Urinary bladder (tissue), 4 donors: Measurements from ENCODE around the gene BARX1. TPM values are rescaled to one million over a fixed set of nuclear protein-coding genes. Genes with fewer than 3 reads are reported as not detected.

Experiments
- DNase-seq: peaks from one replicate; pipeline ENCODE4 v3.0.0-alpha.2; 2015; ENCODE audit errors: extremely low spot score
- H3K27ac ChIP-seq: one replicate; pipeline ENCODE4 v1.5.1; 2013; ENCODE audit warnings: low read depth, mild to moderate bottlenecking, moderate library complexity
- H3K36me3 ChIP-seq: one replicate; pipeline ENCODE4 v1.6.1; 2013; ENCODE audit warnings: mild to moderate bottlenecking, moderate library complexity; ENCODE audit not compliant: insufficient read depth
- H3K4me1 ChIP-seq: one replicate; pipeline ENCODE4 v1.6.1; 2013; ENCODE audit warnings: mild to moderate bottlenecking, moderate library complexity; ENCODE audit not compliant: insufficient read depth
- H3K4me3 ChIP-seq: one replicate; pipeline ENCODE4 v1.5.1; 2013; ENCODE audit warnings: low read depth, low read length
- WGBS: extraction: QIAGEN DNeasy Blood & Tissue Kit; methylation state at CpG from one replicate; pipeline ENCODE4 v1.1.7; 2013; 5-methylcytosine and 5-hydroxymethylcytosine counted together
- polyA plus RNA-seq: library from polyadenylated mRNA; stranded (reverse); fragments of 200-250 nt; gene quantifications from one replicate; pipeline ENCODE4 v1.2.3, GENCODE V29; 2013
- total RNA-seq: library from RNA; depleted of rRNA; stranded (reverse); fragments of >200 nt; gene quantifications from one replicate; pipeline ENCODE4 v1.2.3, GENCODE V29; 2014
- donor health status: healthy with polysubstance abuse.
- donor health status: healthy.

The BARX1 gene
- total and polyA plus RNA-seq, 2 donors, result not detected

DNA sequence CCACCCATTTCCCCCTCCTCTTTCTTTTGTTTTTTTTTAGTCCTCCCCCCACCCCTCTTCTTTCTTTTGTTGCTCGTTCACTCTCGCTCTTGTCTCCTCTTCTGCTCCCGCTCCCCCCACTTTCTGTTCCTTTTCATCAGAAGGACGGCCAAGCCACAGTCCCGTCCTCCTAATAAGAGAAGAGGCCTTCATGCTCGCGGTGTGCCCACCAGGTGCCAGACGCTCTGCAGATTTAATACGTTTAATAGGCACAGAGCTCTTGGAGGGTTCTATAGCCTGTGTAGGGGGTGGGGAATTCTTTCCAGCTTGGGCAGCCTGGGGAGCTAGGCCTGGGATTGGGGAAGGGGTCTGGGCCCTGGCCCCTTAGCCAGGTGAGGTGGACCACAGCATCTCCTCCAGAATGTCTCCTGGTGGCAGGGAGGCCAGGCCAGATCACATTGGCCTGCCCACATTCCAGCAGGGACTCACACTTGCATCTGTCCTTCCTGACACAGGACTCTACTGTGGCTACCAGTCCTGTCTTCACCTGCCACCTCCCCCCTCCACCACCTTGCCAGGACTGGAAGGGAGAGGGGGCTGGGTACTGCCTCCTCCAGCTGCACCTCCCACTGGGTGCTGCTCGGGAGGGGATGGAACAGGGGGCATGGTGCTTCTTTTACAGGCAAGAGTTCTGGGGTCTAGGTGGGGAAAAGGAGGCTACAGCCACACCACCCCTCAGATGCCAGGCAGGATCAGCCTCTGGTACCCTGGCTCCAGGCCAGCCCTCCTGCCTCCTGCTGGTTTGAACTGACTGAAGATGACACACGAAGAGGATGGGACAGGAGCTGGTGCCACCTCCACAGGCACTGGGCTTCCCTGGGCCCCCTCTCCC, 6.1 kb upstream of the BARX1 start:
- 46% methylated on average over 11 of the region's 11 CpGs for WGBS
- no peaks in the 10 kb centered on the region for H3K4me1 ChIP-seq
- H3K27ac ChIP-seq, result no peak overlapping the region
- H3K36me3 ChIP-seq, result no peaks in the 10 kb centered on the region
- no peak overlapping the region for H3K4me3 ChIP-seq
- DNase-seq, result no peak

DNA sequence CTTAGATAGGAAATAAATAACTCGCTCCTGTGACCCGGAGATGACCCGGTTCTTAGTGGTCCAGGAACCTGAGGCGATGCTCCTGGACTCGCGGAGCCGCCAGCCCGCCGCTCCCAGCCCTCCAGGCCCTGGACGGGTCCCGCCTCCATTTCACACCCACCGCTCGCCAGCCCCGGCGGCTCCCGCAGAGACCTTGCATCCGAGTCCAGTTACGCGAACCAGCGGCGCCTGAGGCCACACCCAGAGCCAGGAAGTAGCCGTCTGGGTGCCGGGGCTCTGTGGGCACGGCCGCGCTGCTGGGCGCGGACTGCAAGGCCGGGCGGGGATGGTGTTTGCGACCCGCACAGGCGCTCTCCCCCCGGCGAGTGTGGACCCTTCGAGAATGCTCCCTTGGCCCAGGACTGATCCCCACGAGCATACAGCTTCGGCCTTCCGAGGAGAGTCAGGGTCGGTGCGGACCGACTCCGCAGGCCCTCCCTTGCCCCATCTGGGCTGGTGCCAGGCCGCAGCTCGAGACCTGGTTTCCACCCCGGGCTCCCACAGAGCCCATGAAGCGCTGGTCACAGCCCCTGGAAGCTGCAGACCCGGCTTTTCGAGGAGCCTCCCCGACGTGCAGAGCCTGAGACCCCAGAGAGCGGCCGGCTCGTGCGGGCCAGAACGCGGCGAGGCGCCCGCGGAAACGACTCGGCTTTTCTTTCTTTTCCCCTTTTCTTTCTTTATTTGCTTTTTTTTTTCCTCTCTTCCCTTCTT, 5.2 kb upstream of the BARX1 start:
- Histone ChIP-seq H3K4me1 (no peaks in the 10 kb centered on the region), H3K4me3 (no peak overlapping the region), H3K36me3 (no peaks in the 10 kb centered on the region), H3K27ac (no peak overlapping the region)
- DNase-seq, result no peak
- WGBS, result 8% methylated on average over 63 of the region's 63 CpGs

DNA sequence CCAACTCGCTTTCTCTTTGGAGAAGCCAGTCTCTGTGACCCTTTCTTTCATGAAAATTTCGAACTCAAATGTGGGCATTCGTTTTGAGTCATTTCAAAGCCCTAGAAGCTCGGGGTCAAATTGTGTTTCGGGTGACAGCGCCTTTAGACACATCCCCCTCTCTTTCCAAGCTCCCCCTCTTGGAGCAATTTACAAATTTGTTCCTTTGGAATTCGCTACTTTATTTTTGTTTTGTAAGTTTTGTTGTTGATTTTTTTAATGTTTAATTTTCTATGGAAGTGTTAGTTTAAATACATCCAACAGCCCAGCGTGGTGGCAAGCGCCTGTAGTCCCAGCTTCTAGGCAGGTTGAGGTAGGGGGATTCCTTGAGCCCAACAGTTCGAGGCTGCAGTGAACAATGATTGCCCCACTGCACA, 4.6 kb upstream of the BARX1 start:
- H3K36me3 ChIP-seq, result no peaks in the 10 kb centered on the region
- 13% methylated on average over 10 of the region's 10 CpGs for WGBS
- no peak for DNase-seq
- no peak overlapping the region for H3K4me3 ChIP-seq
- no peak overlapping the region for H3K27ac ChIP-seq
- H3K4me1 ChIP-seq, result no peaks in the 10 kb centered on the region

DNA sequence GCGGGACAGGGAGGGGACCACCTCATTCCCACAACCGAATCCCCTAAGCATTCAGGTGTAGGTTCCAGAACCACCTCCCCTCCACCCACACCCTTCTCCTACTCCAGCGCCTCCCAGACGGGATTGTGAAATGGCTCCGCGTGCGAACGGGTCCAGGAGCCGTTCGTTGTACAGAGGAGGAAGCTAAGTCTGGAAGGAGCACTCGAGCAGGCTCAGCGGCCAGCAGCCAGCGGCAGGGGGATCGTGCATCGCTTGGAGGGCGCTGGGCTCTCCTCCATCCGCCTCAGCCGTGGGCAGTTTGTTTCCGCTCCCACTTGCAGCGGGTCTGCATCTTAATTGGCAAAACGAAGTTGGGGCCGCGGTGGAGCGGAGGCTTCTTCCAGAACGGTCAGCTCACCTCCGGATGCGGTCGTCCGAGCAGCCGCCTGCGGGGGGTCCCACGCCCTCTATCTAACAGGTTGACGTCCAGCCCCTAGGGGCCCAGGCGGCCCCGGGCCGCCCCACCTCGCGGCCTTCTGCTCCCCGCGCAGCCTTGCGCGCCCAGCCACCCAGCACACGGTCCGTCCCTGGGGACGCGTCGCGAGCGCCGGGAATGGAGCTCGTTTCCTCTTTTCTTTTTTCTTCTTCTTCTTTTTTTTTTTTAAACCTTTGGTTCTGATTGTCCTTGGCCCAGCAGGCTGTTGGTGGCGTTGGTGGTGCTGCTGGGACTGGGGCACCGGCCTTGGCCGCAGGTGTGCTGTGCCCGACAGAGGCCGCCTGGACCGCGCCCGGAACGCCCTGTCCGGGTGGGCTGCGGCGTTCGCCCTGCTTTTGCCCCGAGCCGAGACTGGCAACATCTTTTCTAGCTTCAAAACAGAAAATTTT, 3.9 kb upstream of the BARX1 start:
- no peak for DNase-seq
- Histone ChIP-seq H3K36me3 (no peaks in the 10 kb centered on the region), H3K27ac (no peak overlapping the region), H3K4me3 (no peak overlapping the region), H3K4me1 (no peaks in the 10 kb centered on the region)
- WGBS, result 4% methylated on average over 66 of the region's 66 CpGs

DNA sequence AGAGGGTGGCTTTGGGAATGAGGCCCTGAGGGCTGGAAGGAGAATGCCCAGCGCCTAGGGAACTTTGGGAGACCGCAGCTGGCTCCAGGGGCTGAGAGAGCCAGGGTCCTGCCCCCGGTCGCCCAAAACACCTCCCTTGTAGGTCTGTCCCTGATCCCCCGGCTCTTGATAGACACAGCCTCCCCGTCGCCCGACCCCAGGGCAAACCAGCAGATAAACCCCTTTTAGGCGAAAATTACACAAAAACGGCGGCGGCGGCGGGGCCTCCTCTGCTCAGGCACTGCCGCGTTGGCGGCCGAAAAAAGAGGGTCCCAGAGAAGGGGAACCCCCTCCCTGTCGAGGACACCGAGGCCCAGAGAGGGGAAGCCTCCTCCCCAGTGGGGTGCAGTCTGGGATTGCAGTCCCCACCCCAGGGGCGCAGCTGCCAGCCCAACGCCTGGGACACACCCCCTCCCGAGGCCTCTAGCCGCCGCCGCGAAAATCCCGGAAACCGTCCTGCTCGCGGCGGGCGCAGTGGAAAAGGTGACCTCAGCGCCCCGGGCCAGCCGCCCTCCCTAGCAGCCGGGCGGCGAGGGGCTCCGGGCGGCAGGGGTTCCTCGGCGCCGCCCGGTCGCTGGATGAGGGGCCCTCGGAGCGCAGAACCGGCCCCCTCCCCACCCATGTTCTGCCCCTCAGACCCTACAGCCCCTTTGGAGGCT, 3.1 kb upstream of the BARX1 start:
- H3K36me3 ChIP-seq, result no peaks in the 10 kb centered on the region
- no peak for DNase-seq
- no peaks in the 10 kb centered on the region for H3K4me1 ChIP-seq
- H3K4me3 ChIP-seq, result no peak overlapping the region
- H3K27ac ChIP-seq, result no peak overlapping the region
- 28% methylated on average over 49 of the region's 49 CpGs for WGBS

DNA sequence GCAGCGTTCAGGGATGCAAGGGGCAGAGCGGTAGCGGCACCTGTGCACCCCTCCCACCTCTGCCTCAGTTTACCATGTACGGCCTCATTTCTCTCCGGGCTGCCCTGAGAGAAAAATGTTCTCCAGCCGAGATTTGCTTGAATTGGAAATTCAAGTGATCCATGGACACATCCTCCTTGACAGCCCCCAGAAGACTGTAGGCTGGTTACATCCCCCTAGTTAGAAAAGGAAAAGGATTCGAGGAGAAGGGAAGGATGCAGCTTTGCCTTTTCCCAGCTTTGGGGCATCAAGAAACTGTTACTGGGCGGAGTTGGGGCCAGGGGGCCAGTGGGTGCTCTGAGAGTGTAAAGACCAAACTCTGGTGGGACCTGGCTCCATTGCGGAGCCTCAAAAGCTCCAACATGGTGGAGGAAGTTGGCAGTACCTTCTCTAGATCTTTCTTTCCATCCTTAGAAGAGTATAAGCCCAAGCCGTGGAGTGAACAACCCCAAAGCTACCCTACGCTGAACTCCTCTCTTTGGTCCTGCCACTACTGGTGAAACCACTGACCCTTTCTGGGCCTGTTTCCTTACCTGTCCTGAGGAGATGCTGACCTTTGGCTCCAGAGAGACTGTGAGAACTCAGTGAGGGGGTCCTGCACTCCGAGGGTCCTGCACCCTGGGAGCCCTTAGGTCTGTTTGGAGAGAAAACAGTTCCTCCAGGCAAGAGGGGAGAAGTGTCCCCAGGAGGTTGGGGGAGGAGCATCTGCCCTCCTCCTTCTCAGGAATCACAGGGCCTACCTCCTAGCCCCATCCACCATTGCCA, 1.0 kb upstream of the BARX1 start:
- no peak overlapping the region for H3K27ac ChIP-seq
- H3K36me3 ChIP-seq, result no peaks in the 10 kb centered on the region
- H3K4me3 ChIP-seq, result no peak overlapping the region
- no peaks in the 10 kb centered on the region for H3K4me1 ChIP-seq
- no peak for DNase-seq
- 39% methylated on average over 12 of the region's 12 CpGs for WGBS

DNA sequence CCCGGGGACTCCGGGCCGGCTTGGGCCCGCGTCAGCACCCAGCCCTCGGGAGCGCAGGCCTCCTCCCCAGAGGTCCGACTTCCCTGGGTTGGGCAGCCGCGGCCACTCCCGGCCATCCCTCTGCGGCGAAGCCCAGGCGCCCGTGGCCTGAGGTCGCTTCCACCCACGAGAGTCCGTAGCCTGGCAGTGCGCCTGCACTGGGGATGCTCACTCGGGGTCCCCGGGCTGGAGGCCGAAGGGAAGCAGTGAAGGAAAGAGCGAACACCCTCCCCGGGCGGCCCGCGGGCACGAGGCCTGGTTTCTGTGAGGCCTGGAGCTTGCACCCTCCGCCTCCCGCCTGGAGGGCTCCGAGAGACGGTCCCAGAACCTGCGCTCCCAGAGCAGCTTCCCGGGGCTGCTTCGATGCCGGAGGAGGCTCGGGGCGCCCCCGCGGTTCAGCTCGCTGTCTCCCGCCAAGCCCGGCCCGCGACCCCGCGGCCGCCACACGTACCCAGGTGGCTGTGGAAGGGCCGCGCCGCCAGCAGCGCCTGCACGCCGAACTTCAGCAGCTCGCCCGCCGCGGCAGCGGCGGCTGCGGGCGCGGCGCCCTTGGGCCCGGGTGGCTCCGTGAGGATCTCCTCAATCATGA, 607 bp downstream of the BARX1 start:
- Histone ChIP-seq H3K36me3 (no peaks in the 10 kb centered on the region), H3K27ac (no peak overlapping the region), H3K4me3 (peak overlapping the region; percentile 39), H3K4me1 (no peaks in the 10 kb centered on the region)
- WGBS, result 6% methylated on average over 67 of the region's 67 CpGs
- DNase-seq, result no peak

DNA sequence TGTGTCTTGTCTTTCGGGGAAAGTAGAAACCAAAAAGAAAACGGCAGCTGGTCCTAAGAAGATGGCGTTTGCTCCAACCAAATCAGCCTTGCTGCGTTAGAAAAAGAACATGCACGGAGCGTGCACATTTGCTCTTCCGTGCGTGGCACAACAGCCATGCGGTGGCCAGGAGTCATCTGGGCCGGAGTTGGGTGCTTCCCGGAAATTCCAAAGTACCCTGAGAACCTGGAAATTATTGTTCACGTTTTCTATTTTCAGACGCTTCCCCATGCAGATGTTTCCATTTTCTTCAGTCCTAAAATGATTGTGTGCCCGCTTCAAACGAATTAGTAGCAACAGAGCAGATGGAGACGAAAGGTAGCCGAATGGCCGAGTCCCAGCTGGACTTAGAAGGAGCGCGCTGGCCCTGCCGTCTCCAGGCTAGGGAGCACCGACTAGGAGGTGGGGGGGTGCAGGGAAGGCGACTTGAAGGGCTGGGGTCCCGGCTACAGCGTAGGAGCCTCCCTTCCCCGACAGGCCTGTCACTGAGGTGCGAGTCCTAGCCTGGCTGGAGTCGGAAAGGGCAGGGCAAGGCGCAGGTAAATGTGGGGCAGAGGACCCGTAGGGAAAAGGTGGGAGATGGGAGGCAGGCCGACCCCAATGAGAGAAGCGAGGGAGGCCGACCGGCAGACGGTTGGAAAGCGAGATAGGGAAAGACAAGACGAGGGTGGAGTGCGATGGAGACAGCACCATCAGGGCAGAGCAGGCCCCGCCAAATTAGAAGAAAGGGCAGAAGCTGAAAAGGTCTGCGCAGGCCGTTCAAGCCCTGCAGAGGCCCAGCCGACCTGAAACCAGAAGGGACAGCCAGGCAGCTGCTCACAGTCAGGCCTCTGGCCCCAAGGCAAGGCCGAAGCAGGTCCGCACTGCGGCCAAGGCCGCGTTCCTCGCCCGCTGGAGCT, 1.4 kb downstream of the BARX1 start:
- WGBS, result 28% methylated on average over 49 of the region's 49 CpGs
- no peak overlapping the region for H3K4me3 ChIP-seq
- H3K36me3 ChIP-seq, result no peaks in the 10 kb centered on the region
- H3K4me1 ChIP-seq, result no peaks in the 10 kb centered on the region
- no peak for DNase-seq
- H3K27ac ChIP-seq, result no peak overlapping the region

DNA sequence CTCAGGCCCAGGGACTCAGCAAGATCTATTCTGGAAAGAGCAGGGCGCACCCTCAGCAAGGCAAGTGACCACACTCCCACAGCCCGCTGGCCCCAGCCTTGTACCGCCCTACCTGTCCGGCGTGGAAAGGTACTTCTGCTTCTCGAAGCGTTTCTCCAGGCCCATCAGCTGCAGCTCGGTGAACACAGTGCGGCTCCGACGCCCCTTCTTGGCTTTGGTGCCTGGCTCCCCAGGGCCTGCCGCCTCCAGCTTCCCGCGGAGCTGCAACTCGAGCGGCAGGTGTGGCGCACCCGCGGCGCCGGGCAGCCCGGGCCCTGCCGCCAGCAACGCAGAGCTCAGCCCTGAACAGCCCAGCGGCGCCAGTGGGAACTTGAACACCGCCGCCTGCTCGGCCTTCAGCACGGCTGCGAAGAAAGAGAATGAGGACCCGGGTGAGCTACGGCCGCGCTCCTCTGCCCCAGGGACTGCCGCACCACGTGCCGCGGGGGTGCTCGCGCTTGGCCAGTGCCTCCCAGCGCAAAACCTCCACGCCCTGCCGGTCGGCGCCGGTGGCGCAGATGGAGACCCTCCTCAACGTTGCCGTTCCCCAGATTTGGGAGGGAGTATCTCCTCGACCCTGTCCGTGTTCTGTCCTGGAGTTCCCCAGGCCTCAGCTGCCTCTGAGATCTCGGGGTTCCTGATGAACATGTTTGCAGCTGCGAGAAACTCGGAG, 2.2 kb downstream of the BARX1 start:
- 4% methylated on average over 55 of the region's 55 CpGs for WGBS
- H3K4me3 ChIP-seq, result no peak overlapping the region
- H3K4me1 ChIP-seq, result no peaks in the 10 kb centered on the region
- H3K36me3 ChIP-seq, result no peaks in the 10 kb centered on the region
- no peak overlapping the region for H3K27ac ChIP-seq
- DNase-seq, result no peak

DNA sequence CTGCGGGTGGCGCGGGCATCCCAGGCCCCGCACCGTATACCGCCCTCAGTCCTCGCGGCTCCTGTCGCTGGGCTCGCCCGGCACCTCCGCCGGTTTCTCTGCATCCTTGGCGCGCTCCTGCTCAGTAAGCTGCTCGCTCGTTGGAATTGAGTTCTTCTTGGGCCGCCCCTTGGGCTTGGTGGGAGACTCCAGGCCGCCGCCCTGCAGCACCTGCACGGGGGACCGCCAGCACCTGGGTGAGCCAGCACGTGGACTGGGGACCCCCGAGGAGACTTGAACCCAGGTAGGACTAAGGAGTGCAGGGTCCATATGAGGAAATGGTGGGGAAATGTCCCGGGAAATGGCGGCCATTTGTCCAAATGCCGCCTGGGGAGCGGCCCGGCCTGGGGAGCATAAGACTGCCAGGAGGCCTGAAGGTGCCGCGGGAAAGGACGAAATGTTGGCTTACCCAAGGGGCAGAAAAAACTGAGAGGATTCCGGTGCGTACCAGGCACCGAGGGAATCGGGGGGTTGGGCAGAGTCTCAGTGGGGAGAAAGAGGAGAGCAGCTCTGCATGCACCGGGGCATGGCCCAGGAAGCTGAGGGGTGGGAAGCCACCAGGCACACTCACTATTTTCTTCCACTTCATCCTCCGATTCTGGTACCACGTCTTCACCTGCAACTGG, 2.9 kb downstream of the BARX1 start:
- H3K27ac ChIP-seq, result no peak overlapping the region
- WGBS, result 4% methylated on average over 39 of the region's 39 CpGs
- no peaks in the 10 kb centered on the region for H3K36me3 ChIP-seq
- H3K4me1 ChIP-seq, result no peaks in the 10 kb centered on the region
- peak overlapping the region; percentile 49 for H3K4me3 ChIP-seq
- DNase-seq, result no peak
